ENCODE measurements around the gene NR4A1.

NR4A1 gene

GRCh38 chr12:52041695-52042123 lies 9.5 kb upstream of the NR4A1 start:
- peak; percentile 77 for DNase-seq (ENCODE audit: low read depth, low spot score)

GRCh38 chr12:52042706-52043385 lies 8.4 kb upstream of the NR4A1 start:
- DNase-seq (ENCODE audit: low read depth, low spot score), result no peak

DNA sequence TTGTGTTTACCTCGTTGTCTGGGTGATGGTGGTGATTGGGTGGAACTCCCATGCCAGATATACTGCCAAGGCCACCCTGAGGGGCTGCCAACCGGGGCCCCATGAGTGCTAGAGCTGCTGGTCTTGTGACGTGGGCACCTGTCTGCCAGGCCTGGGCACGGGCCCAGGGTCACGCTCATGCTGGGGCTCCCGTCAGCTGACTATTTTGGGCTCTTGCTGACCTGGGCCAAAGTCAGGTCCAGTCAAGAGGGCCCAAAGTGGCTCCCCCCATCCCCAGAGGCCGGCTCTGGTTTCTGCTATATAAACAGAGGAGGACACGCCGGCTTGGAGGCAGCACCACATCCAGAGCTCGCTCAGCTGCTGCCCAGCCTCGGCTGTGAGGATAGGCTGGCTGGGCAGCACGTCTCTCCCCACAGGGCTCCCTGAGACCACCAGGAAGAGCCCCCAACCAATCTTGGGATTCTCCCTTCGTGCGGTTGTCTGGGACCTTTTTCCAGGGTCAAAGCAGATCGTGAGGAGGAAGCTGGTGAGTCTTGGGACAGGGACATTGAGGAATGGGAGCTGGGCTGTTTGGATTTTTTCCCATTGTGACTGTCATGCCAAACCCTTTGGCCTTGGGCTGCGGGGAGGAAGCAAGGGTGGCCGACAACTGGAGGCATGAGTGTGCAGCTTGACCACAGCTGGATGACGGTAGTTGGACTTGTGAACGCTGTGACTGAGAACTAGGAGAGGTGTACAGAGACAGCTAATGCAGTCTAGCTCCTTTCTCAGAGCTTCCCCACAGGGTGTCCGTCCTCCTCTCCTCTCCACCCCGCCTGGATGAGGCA lies 7.6 kb upstream of the NR4A1 start:
- DNase-seq (ENCODE audit: low read depth, low spot score), result no peak

DNA sequence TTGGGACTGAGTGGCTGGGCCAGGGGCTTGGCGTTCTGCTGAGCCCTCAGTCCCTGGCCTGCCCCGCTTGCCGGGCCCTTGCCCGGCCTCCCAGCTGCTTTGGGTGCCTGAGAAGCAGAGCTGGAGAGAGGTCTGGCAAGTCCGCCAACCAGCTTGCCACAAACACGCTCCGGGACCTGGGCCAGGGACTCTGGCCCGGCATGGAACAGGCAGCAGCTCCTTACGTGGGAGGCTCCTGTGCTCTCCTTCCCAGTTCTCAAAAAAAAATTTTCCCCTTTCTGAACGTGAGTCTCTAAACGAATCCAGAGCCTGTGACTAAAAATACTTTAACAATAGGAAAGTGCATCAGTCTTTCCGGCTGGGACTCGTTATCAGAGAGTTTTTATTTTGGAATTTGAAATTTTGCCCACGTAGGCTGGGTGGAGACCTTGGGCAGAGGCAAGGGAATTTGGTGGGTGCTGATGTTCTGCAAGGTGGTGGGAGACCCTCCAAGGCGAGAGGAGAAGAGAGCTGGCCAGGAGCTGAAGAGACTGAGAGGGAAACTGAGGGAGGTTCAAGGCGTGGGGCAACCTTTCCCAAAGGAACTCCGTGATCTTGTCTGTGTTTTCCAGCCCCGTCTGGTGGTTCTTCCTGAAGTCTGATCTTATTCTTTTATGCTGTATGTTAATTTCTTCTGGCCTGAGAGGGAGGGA lies 6.8 kb upstream of the NR4A1 start:
- DNase-seq (ENCODE audit: low read depth, low spot score), result no peak

- DNase-seq (ENCODE audit: low read depth, low spot score), result no peak
Measured at GRCh38 chr12:52045794-52046199, 5.4 kb upstream of the NR4A1 start.

GRCh38 chr12:52046859-52047258 lies 4.4 kb upstream of the NR4A1 start:
- no peak for DNase-seq (ENCODE audit: low read depth, low spot score)

DNA sequence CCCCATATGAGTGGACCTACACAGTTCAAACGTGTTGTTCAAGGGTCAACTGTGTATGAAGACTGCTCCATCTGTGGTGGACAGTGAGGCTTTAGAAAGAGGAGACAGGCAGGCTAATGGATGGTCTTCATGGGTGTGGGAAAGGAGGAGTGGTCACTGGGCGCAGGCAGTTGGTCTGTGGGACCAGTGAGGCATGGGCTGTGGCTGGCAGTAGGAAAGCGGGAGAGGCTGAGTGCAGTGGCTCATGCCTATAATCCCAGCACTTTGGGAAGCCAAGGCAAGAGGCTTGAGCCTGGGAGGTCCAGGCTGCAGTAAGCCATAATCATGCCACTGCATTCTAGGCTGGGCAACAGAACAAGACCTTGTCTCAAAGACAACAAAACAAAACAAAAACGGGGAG lies 2.0 kb upstream of the NR4A1 start:
- no peak for DNase-seq (ENCODE audit: low read depth, low spot score)

GRCh38 chr12:52049688-52050087 lies 1.6 kb upstream of the NR4A1 start:
- DNase-seq (ENCODE audit: low read depth, low spot score), result no peak

DNA sequence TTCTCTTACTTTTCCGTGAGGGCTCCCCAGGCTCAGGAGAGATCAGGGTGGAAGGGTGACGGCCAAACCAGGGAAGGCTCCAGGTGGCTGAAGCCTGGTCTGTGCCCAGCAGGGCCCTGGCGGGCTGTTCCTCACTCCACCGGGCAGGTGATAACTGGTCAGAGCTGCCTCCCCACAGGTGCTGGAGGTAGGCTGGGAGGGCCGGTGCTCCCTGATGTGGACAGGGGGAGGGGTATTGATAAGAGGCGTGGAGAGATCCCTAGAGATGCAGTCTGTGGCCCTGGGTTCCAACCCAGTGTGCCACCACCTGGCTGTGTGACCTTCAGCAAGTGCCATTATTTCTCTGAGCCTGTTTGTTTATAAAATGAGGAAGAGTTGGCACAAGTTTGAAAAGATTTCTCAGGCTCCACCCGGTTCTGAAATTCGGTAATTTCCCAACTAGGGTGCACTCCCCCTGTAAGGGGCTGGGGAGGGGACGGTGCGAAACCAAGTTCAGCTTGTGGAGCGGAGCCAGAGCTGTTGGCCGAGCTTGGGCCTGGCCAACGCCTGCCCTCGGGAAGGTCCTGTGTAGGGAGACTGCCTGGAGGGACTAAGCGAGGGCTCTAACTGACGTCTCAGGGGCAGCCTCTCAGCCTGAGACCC lies 1.0 kb upstream of the NR4A1 start:
- peak; percentile 70 for DNase-seq (ENCODE audit: low read depth, low spot score)

- peak; percentile 31 for DNase-seq (ENCODE audit: low read depth, low spot score)
Measured at GRCh38 chr12:52052468-52053186, 1.4 kb downstream of the NR4A1 start.

DNA sequence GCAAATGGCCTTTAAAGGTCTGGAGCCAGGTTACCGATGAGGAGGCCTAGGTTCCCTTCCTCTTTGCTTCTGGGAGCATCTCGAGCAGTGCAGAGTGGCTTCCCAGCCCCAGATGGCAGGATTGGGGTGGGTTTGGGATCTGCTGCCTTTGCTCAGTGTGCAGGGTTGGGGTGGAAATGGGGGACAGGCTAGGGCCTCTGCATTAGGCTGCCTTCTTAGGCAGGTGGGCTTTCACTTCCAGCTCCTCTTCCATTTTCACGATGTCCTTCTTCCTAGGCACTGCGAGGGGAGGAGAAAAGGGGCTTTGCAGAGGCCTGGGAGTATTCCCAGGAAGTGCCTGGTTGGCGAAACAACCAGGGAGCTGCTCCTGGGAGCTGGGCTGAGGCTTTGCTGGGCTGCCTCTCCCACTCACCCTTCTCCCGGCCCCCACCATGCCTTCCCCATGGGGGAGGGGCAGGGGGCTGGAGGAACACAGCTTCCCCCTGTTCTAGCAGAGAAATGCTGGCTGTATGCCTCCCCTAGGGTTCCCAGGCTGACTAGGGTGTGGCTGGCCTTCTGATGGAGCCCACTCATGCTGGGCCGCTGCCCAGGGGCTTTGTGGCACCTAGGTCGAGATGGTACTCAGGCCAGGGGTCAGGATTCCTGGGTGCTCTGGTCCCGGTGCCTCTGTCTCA lies 2.4 kb downstream of the NR4A1 start:
- DNase-seq (ENCODE audit: low read depth, low spot score), result no peak

DNA sequence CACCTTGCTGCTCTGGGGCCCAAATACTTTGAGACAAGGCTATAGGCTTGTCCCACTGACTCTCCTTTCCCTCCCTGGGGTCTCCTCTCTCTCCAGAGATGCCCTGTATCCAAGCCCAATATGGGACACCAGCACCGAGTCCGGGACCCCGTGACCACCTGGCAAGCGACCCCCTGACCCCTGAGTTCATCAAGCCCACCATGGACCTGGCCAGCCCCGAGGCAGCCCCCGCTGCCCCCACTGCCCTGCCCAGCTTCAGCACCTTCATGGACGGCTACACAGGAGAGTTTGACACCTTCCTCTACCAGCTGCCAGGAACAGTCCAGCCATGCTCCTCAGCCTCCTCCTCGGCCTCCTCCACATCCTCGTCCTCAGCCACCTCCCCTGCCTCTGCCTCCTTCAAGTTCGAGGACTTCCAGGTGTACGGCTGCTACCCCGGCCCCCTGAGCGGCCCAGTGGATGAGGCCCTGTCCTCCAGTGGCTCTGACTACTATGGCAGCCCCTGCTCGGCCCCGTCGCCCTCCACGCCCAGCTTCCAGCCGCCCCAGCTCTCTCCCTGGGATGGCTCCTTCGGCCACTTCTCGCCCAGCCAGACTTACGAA lies 3.1 kb downstream of the NR4A1 start:
- no peak for DNase-seq (ENCODE audit: low read depth, low spot score)

DNA sequence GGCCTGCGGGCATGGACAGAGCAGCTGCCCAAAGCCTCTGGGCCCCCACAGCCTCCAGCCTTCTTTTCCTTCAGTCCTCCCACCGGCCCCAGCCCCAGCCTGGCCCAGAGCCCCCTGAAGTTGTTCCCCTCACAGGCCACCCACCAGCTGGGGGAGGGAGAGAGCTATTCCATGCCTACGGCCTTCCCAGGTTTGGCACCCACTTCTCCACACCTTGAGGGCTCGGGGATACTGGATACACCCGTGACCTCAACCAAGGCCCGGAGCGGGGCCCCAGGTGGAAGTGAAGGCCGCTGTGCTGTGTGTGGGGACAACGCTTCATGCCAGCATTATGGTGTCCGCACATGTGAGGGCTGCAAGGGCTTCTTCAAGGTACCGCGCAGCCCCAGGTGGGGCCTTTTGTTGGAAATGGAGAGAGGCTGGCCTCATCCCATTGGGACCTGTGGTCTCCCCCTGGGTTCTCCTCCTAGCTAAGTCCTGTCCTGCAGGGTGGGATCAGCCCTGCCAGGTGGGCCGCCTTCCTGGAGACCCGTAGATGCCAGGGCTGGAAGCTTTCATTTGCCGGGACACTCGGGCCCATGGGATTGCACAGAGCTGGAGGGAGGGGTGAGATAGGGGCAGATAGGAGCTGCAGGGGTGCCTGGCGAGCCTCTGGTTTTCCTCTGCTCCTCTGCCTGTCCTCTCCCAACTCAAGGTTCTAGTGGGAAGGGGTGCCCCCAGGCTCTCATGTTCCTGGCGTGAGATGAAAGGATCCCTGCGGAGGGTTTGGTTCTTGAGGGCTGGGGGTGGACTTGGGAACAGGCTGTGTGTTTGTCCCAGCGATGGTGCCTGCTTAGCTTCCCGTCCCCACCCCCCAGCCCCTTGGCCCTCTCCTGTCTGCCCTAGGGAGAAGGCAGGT lies 3.8 kb downstream of the NR4A1 start:
- peak; percentile 28 for DNase-seq (ENCODE audit: low read depth, low spot score)

DNA sequence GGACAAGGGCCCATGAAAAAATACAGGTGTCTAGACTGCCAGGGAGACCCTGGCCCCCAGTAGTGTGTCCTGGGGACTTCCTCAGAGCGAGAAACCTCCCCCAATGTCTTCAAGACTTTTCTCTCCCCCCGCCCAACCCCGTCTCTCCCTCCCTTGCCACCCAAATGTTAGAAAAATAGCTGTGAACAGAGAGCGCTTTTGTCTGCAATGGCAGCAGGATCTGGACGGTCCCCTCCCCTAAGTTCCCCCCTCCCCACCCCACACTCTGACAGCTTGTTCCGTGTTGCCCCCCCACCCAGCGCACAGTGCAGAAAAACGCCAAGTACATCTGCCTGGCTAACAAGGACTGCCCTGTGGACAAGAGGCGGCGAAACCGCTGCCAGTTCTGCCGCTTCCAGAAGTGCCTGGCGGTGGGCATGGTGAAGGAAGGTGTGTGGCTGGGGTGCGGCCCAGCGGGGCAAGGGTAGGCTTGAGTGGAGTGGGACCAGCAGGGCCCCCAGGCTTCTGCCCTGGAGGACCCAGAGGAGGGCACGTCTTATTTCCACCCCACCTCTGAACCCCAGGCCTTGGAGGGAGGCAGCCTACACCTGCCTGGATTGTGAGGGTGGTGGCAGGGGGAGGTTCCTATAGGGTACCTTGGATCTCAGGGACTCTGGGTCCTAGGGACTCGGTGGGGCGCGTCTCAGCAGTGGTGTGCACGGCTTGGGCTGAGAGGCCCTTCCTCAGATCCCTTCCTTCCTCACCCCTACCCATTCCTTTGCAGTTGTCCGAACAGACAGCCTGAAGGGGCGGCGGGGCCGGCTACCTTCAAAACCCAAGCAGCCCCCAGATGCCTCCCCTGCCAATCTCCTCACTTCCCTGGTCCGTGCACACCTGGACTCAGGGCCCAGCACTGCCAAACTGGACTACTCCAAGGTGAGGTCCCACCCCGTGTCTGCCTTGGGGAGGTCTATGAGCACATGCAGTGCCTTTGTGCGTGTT lies 4.8 kb downstream of the NR4A1 start:
- no peak for DNase-seq (ENCODE audit: low read depth, low spot score)

DNA sequence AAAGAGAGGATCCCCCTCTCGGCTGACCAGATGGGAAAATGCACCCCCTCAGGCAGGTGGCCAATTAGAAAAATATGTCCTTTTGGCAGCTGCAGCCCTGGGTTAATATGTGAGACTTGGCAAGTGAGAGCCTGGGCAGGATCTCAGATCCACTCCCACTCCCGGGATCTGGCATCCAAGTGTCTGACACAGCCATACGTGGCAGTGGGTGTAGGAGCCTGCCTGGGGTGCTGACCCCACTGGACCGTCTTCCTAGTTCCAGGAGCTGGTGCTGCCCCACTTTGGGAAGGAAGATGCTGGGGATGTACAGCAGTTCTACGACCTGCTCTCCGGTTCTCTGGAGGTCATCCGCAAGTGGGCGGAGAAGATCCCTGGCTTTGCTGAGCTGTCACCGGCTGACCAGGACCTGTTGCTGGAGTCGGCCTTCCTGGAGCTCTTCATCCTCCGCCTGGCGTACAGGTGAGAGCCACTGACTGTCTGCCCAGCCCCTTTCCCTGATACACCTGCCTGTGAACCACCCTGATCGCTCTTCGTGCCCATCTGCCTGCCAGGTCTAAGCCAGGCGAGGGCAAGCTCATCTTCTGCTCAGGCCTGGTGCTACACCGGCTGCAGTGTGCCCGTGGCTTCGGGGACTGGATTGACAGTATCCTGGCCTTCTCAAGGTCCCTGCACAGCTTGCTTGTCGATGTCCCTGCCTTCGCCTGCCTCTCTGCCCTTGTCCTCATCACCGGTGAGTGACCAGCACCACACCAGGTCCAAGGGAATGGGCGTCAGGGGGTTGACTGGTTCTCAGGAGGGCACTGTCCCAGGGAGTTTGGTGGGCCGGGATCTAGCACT lies 5.8 kb downstream of the NR4A1 start:
- no peak for DNase-seq (ENCODE audit: low read depth, low spot score)

GRCh38 chr12:52057638-52058576 lies 6.7 kb downstream of the NR4A1 start:
- no peak for DNase-seq (ENCODE audit: low read depth, low spot score)
